GM10266 (cell line): ENCODE results near the gene CAMSAP3.
"Not testable (repeated sequence)": the region's sequence is repeated elsewhere in the genome, so short reads cannot be mapped to it uniquely, and the experiment has no call there.

ENCODE experiments used
- DNase-seq: peaks from one replicate; pipeline ENCODE4 v3.0.0; 2012; ENCODE audit errors: extremely low spot score
- CTCF ChIP-seq: IDR thresholded peaks from 2 replicates; pipeline ENCODE4 v1.5.1; 2012; ENCODE audit warnings: mild to moderate bottlenecking, low read depth; ENCODE audit not compliant: control insufficient read depth, insufficient read depth; ENCODE audit errors: missing control alignments

The CAMSAP3 gene

GRCh38 chr19:7641290-7642276 lies 45.9 kb downstream of the CAMSAP3 start:
- DNase-seq: no peak
- TF ChIP-seq CTCF: no peak

- no peak for DNase-seq
- no peak for TF ChIP-seq CTCF
These were observed 46.8 kb downstream of the CAMSAP3 start for GRCh38 chr19:7642295-7643030.

DNA sequence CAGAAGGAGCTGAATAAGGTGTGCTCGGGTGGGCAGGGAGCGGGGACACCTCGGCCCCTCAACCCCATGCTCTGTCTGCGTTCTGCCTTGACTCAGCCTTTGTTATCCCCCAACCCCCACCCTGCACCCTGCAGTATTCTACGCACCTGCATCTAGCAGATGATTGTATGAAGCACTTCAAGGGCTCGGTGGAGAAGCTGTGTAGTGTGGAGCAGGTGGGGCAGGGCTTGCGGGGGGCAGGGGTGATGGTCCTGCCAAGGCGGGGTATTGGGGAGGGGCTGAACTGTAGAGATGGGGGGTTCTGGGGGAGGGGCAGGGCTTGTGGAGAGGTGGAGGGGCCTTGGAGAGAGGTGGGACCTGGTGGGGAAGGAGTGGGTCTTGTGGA lies 47.4 kb downstream of the CAMSAP3 start:
- TF ChIP-seq CTCF: no peak
- DNase-seq: no peak

- DNase-seq: not testable (repeated sequence)
These were observed 48.2 kb downstream of the CAMSAP3 start for GRCh38 chr19:7643629-7644549.

GRCh38 chr19:7644550-7644877 lies 48.9 kb downstream of the CAMSAP3 start:
- no peak for TF ChIP-seq CTCF
- no peak for DNase-seq

- DNase-seq: no peak
These were observed 49.5 kb downstream of the CAMSAP3 start for GRCh38 chr19:7645163-7645562.

More at GRCh38 chr19:7645163-7645562, 49.5 kb downstream of the CAMSAP3 start:
- no peak for TF ChIP-seq CTCF
